OCI-LY7 (cell line): ENCODE data around the gene ABCG4. TPM values are rescaled to one million over a fixed set of nuclear protein-coding genes. Genes with fewer than 3 reads are reported as not detected.

Experiments
- BruUV-seq: library from RNA; stranded (reverse); fragments of 400-500 nt; replicated peaks from 2 replicates; lab custom pipeline; 2021; lab: Mats Ljungman, UMichigan
- CTCF ChIA-PET: fragments of 300-600 bp; sonication (Branson Sonifier 250); formaldehyde crosslinking; loops from one replicate; lab custom pipeline; 2022; ENCODE audit warnings: antibody characterized with exemption; ENCODE audit not compliant: unreplicated experiment; lab: Charles Lee
- POLR2A ChIA-PET: fragments of 300-600 bp; sonication (Branson Sonifier 250); formaldehyde crosslinking; loops from one replicate; lab custom pipeline; 2022; ENCODE audit warnings: antibody characterized with exemption; lab: Charles Lee
- DNase-seq: peaks from one replicate; pipeline ENCODE4 v3.0.0-alpha.2; 2015; ENCODE audit warnings: low spot score
- H2AFZ ChIP-seq: fragments of 200-600 bp; sonication (generic), shearing (Covaris generic); 2 replicates; pipeline ENCODE4 v1.6.1; 2014; ENCODE audit warnings: mild to moderate bottlenecking, antibody characterized with exemption, low read length, moderate library complexity
- H3K27ac ChIP-seq: fragments of 200-600 bp; sonication (generic); 2 replicates; pipeline ENCODE4 v1.5.1; 2014; ENCODE audit warnings: mixed run types, low read depth, mild to moderate bottlenecking, moderate library complexity, low read length, inconsistent platforms; ENCODE audit not compliant: poor library complexity, severe bottlenecking
- H3K36me3 ChIP-seq: fragments of 200-600 bp; sonication (generic); 2 replicates; pipeline ENCODE4 v1.6.1; 2014; ENCODE audit warnings: mild to moderate bottlenecking, antibody characterized with exemption, low read length, moderate library complexity, mixed read lengths; ENCODE audit not compliant: insufficient read depth
- H3K4me1 ChIP-seq: fragments of 200-600 bp; sonication (generic); 2 replicates; pipeline ENCODE4 v1.5.1; 2014; ENCODE audit warnings: mild to moderate bottlenecking, low read length; ENCODE audit not compliant: insufficient read depth, poor library complexity, severe bottlenecking
- H3K4me2 ChIP-seq: fragments of 200-600 bp; sonication (generic); 2 replicates; pipeline ENCODE4 v1.6.1; 2014; ENCODE audit warnings: mild to moderate bottlenecking, low read length
- H3K4me3 ChIP-seq: fragments of 200-600 bp; sonication (generic); 2 replicates; pipeline ENCODE4 v1.5.1; 2014; ENCODE audit warnings: mild to moderate bottlenecking, low read depth, low read length; ENCODE audit not compliant: poor library complexity, severe bottlenecking
- H3K79me2 ChIP-seq: fragments of 200-600 bp; sonication (generic); 2 replicates; pipeline ENCODE4 v1.6.1; 2016; ENCODE audit warnings: low read depth, mild to moderate bottlenecking, low read length, moderate library complexity, mixed read lengths; ENCODE audit not compliant: insufficient read depth
- H3K9me2 ChIP-seq: fragments of 200-600 bp; sonication (generic); 2 replicates; pipeline ENCODE4 v1.6.1; 2016; ENCODE audit warnings: mild to moderate bottlenecking, low read length, mixed read lengths; ENCODE audit not compliant: insufficient read depth
- H3K9me3 ChIP-seq: fragments of 200-600 bp; sonication (generic); 2 replicates; pipeline ENCODE4 v1.6.1; 2014; ENCODE audit warnings: mild to moderate bottlenecking, mixed run types, low read length, mixed read lengths
- H4K20me1 ChIP-seq: fragments of 200-600 bp; sonication (generic); 2 replicates; pipeline ENCODE4 v1.6.1; 2014; ENCODE audit warnings: mild to moderate bottlenecking, antibody characterized with exemption, low read length, moderate library complexity, mixed read lengths; ENCODE audit not compliant: insufficient read depth
- CTCF ChIP-seq: fragments of 200-600 bp; sonication (generic); conservative IDR thresholded peaks from 2 replicates; pipeline ENCODE4 v1.5.1; 2014; ENCODE audit warnings: mild to moderate bottlenecking, antibody characterized with exemption, low read length, moderate library complexity, mixed read lengths
- EZH2phosphoT487 ChIP-seq: fragments of 200-600 bp; sonication (generic); IDR thresholded peaks from 2 replicates; pipeline ENCODE4 v1.6.1; 2018; ENCODE audit warnings: low read depth, borderline replicate concordance, mild to moderate bottlenecking, mixed run types, antibody characterized with exemption, low read length, moderate library complexity, mixed read lengths
- intact Hi-C: fragments of 100-400 bp; cut with micrococcal nuclease; formaldehyde crosslinking; loops from one replicate; pipeline ENCODE4 v1.10.0; 2022; ENCODE audit not compliant: unreplicated experiment
- total RNA-seq, 2 experiments: library from RNA; depleted of rRNA in 1 of 2; stranded (reverse); fragments of >200 nt in 1 of 2; shearing (Covaris generic) in 1 of 2; gene quantifications; 2 replicates each; pipeline ENCODE4 v1.2.3, GENCODE V29; 2014 to 2022

Gene ABCG4
- total RNA-seq, 2 experiments from 2014 or later = not detected

- H3K4me1 ChIP-seq = peaks cover 16% of the 10 kb centered on the region
- BruUV-seq = no TSS peak
- H4K20me1 ChIP-seq = no peaks in the 10 kb centered on the region
- intact Hi-C loops = no loop called here
- ChIA-PET CTCF (interaction anchor here (0.6 kb wide), 1 partner anchor 26 kb away, joined by 3 read pairs; no protein-coding TSS in a partner anchor), POLR2A (interaction anchor here (0.5 to 1.1 kb wide), 2 partner anchors 32 to 68 kb away, joined by 3 to 4 read pairs; partner anchors contain the start of gene HINFP)
- no peaks in the 10 kb centered on the region for H3K79me2 ChIP-seq
- TF ChIP-seq CTCF (0 out of 2 replicates have a peak, but pooled peaks have one; percentile 18), EZH2phosphoT487 (no peak)
- no peak overlapping the region for H3K27ac ChIP-seq
- no peak for DNase-seq
- no peak overlapping the region for H3K4me3 ChIP-seq
- H3K9me3 ChIP-seq = no peaks in the 10 kb centered on the region
- no peaks in the 10 kb centered on the region for H3K36me3 ChIP-seq
- no peak overlapping the region for H2AFZ ChIP-seq
- no peaks in the 10 kb centered on the region for H3K9me2 ChIP-seq
- H3K4me2 ChIP-seq = no peak overlapping the region
Measured at GRCh38 chr11:119153049-119153818, 4.4 kb downstream of the ABCG4 start.

GRCh38 chr11:119154178-119154577, 5.3 kb downstream of the ABCG4 start:
- no peaks in the 10 kb centered on the region for H3K36me3 ChIP-seq

More at GRCh38 chr11:119154178-119154577, 5.3 kb downstream of the ABCG4 start:
- H3K4me2 ChIP-seq = no peak overlapping the region
- TF ChIP-seq EZH2phosphoT487 (no peak), CTCF (no peak)
- H3K79me2 ChIP-seq = no peaks in the 10 kb centered on the region
- H4K20me1 ChIP-seq = no peaks in the 10 kb centered on the region
- H3K27ac ChIP-seq = no peak overlapping the region
- no peak overlapping the region for H2AFZ ChIP-seq
- H3K4me1 ChIP-seq = peaks cover 8% of the 10 kb centered on the region
- POLR2A ChIA-PET = interaction anchor here (0.5 to 0.7 kb wide), 2 partner anchors 57 to 503 kb away, joined by 3 to 4 read pairs; no protein-coding TSS in a partner anchor
- no peaks in the 10 kb centered on the region for H3K9me3 ChIP-seq
- no TSS peak for BruUV-seq
- H3K9me2 ChIP-seq = no peaks in the 10 kb centered on the region
- intact Hi-C loops = no loop called here
- CTCF ChIA-PET = interaction anchor here (0.6 to 1.1 kb wide), 3 partner anchors 10 to 98 kb away, joined by 3 to 4 read pairs (median 3); partner anchors contain the start of gene HYOU1
- H3K4me3 ChIP-seq = no peak overlapping the region
- no peak for DNase-seq
